ENCODE measurements around the gene MRM2. TPM values are rescaled to one million over a fixed set of nuclear protein-coding genes. Genes with fewer than 3 reads are reported as not detected.

MRM2 gene
- total and polyA plus RNA-seq, 4 donors: 9.7 to 14.9 (median 11.8) TPM

DNA sequence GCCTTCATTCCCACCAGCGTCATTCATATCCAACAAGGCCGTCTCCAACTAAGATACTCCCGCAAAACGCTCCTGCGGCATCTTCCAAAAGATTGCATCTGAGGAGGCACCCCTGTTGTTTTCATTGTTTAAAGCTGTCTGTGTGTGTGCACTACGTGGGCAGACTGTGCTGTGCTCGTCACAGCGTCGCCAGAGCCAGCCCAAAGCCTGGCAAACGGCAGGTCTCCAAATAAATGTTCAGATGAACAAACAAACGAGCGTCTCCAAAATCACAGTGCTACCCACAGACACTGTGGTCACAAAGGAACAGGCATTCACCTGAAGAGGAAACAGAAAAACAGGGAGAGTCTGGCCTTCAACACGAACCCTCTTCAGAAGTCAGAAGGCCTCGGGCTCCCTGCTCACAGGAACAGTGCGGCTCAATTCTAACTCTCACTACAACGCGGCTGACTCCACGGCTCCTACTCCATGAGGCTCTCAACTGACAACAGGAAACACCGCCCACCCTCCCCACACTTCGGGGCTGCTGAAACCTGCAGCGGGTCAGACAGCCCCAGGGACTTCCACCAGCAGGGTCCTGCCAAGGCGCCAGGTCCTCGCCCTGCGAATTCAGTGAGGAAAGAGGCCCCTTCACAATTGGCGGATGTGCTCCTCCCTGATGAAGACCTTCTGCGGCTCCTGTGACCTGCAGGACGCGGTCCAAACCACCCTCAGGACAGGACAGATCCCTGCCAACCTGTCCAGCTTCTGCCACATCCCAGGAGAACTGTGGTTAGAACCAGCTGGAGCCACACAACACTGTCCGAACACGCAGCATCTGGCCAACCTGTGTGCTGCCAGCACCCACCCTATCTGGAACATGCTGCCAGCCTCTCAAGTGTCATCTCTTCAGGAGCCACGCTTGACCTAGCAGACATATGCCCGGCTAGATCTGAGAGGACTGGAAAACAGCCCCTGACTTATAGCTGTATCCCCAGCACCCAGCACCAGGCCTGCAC lies 45.3 kb downstream of the MRM2 start:
- H3K27me3 ChIP-seq (ENCODE audit: control insufficient read depth in 4 of 4, insufficient read depth in 4 of 4, low read length in 3 of 4): no peaks in the 10 kb centered on the region
- H3K4me1 ChIP-seq (ENCODE audit: control insufficient read depth in 4 of 4, insufficient read depth in 4 of 4, low read length in 3 of 4): no peaks in the 10 kb centered on the region
- no peak for DNase-seq (ENCODE audit: low spot score)
- H3K4me3 ChIP-seq (ENCODE audit: low read depth in 1 of 3, low read length in 3 of 3): no peak overlapping the region
- peaks cover 0 to 5% (median 3%) of the 10 kb centered on the region in 4 donors for H3K9me3 ChIP-seq (ENCODE audit: control insufficient read depth in 4 of 4, low read length in 3 of 4)
- peaks cover 4 to 12% (median 5%) of the 10 kb centered on the region in 4 donors for H3K36me3 ChIP-seq (ENCODE audit: control insufficient read depth in 4 of 4, insufficient read depth in 3 of 4, low read depth in 1 of 4, low read length in 3 of 4)
- H3K9ac ChIP-seq (ENCODE audit: low read depth in 1 of 2, low read length in 2 of 2): no peak overlapping the region
- no peak overlapping the region for H3K27ac ChIP-seq (ENCODE audit: low read depth in 1 of 2, low read length in 2 of 2)
- 94% methylated on average over 32 of the region's 32 CpGs for WGBS
- no peak for TF ChIP-seq MAX (IDR thresholded peaks at IDR 0.05)
- no peak for TF ChIP-seq TAF1 (conservative IDR thresholded peaks at IDR 0.05)
- TF ChIP-seq GABPA (IDR thresholded peaks at IDR 0.05 in 1 of 2, conservative IDR thresholded peaks at IDR 0.05 in 1 of 2): no peak
- TF ChIP-seq FOXA2 (IDR thresholded peaks at IDR 0.05): no peak
- TF ChIP-seq, protein P1, sequence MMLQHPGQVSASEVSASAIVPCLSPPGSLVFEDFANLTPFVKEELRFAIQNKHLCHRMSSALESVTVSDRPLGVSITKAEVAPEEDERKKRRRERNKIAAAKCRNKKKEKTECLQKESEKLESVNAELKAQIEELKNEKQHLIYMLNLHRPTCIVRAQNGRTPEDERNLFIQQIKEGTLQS (IDR thresholded peaks at IDR 0.05): no peak
- TF ChIP-seq CTCF (IDR thresholded peaks at IDR 0.05; ENCODE audit: low read depth, low read length, missing input control): no peak
- TF ChIP-seq RXRA (IDR thresholded peaks at IDR 0.05): no peak
- no peak for TF ChIP-seq HNF4A (conservative IDR thresholded peaks at IDR 0.05)
- no peak for TF ChIP-seq HNF4G (IDR thresholded peaks at IDR 0.05)
- TF ChIP-seq SP1 (IDR thresholded peaks at IDR 0.05): no peak
- no peak for TF ChIP-seq REST (IDR thresholded peaks at IDR 0.05)
- no peak for TF ChIP-seq NR2F2 (IDR thresholded peaks at IDR 0.05)
- TF ChIP-seq RAD21 (IDR thresholded peaks at IDR 0.05): no peak

GRCh38 chr7:2195400-2196246 lies 46.4 kb downstream of the MRM2 start:
- no peaks in the 10 kb centered on the region for H3K27me3 ChIP-seq (ENCODE audit: control insufficient read depth in 4 of 4, insufficient read depth in 4 of 4, low read length in 3 of 4)
- no peak overlapping the region for H3K9ac ChIP-seq (ENCODE audit: low read depth in 1 of 2, low read length in 2 of 2)
- 97% methylated on average over 13 of the region's 13 CpGs for WGBS
- H3K4me3 ChIP-seq (ENCODE audit: low read depth in 1 of 3, low read length in 3 of 3): no peak overlapping the region
- H3K4me1 ChIP-seq (ENCODE audit: control insufficient read depth in 4 of 4, insufficient read depth in 4 of 4, low read length in 3 of 4): no peaks in the 10 kb centered on the region
- peaks cover 0 to 5% (median 3%) of the 10 kb centered on the region in 4 donors for H3K9me3 ChIP-seq (ENCODE audit: control insufficient read depth in 4 of 4, low read length in 3 of 4)
- peaks cover 4 to 12% (median 5%) of the 10 kb centered on the region in 4 donors for H3K36me3 ChIP-seq (ENCODE audit: control insufficient read depth in 4 of 4, insufficient read depth in 3 of 4, low read depth in 1 of 4, low read length in 3 of 4)
- TF ChIP-seq RXRA (IDR thresholded peaks at IDR 0.05) (no peak), SP1 (IDR thresholded peaks at IDR 0.05) (no peak), FOXA1 (IDR thresholded peaks at IDR 0.05) (no peak), HNF4G (IDR thresholded peaks at IDR 0.05) (no peak), CTCF (IDR thresholded peaks at IDR 0.05; ENCODE audit: low read depth, low read length, missing input control) (no peak)
- TF ChIP-seq, protein P1 (IDR thresholded peaks at IDR 0.05): no peak
- DNase-seq (ENCODE audit: low spot score): no peak
- no peak overlapping the region for H3K27ac ChIP-seq (ENCODE audit: low read depth in 1 of 2, low read length in 2 of 2)
